Astrocyte (in vitro differentiated cells and primary cell): ENCODE measurements around the gene IKZF2.

ENCODE experiments used
- CTCF ChIP-seq: IDR thresholded peaks from 2 replicates; pipeline ENCODE4 v1.5.1; 2011; ENCODE audit warnings: low read depth, mild to moderate bottlenecking, inconsistent platforms, low read length, moderate library complexity; ENCODE audit not compliant: insufficient read depth
- EZH2 ChIP-seq: IDR thresholded peaks from 2 replicates; pipeline ENCODE4 v1.6.1; 2012; ENCODE audit warnings: mild to moderate bottlenecking, low read length, inconsistent platforms; ENCODE audit not compliant: insufficient read depth

GRCh38 chr2:212962691-212963090, 188.7 kb downstream of the IKZF2 start:
- TF ChIP-seq CTCF (no peak), EZH2 (no peak)
